D721Med (cell line): ENCODE results near the gene GRWD1.

Source experiments
- DNase-seq: peaks from one replicate; pipeline ENCODE4 v3.0.0; 2011; ENCODE audit warnings: low spot score; ENCODE audit not compliant: insufficient read length
- FAIRE-seq: peaks from 2 replicates; lab custom pipeline; 2011; peaks lifted over from hg19 to GRCh38; lab: Jason Lieb, UNC
- TF ChIP-seq, protein P1 (sequence below): IDR thresholded peaks from 2 replicates; pipeline ENCODE4 v1.5.1; 2012; ENCODE audit warnings: mild to moderate bottlenecking, control low read depth; ENCODE audit not compliant: insufficient read depth; ENCODE audit errors: missing control alignments

GRWD1 gene

DNA sequence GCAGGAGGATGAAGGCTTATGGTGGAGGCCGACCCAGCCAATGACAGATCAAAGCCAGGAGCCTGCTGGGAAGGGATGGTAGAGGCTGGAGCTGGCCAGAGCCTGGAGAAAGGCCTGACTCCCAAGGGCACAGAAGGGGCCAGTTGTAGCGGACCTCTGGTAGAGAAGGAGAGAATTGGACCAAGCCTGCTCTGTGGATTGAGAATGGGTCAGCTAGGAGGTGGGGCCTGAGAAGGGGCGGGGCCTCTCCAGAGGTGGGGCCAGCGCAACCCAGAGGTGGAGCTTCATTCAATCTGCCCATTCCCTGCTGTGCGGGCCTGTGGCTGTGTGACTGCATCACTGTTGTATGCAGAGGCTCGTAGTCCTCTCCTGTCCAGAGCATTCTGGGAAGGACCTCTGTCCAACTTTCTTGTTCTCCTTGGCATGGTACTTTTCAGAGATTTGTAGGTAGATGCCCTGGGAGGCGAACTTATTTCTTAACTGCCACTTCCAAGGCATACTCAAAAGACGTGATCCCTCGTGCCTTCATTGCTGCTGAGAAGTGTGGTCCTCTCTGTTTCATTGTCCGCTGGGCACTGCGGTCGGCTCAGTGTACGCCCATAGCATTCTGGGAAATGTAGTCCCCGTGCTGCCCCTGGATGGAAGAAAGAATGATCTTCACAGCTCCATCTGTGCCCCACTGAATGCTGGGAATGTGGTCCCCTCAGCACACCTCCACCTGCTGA lies 45.6 kb upstream of the GRWD1 start:
- TF ChIP-seq, protein P1, sequence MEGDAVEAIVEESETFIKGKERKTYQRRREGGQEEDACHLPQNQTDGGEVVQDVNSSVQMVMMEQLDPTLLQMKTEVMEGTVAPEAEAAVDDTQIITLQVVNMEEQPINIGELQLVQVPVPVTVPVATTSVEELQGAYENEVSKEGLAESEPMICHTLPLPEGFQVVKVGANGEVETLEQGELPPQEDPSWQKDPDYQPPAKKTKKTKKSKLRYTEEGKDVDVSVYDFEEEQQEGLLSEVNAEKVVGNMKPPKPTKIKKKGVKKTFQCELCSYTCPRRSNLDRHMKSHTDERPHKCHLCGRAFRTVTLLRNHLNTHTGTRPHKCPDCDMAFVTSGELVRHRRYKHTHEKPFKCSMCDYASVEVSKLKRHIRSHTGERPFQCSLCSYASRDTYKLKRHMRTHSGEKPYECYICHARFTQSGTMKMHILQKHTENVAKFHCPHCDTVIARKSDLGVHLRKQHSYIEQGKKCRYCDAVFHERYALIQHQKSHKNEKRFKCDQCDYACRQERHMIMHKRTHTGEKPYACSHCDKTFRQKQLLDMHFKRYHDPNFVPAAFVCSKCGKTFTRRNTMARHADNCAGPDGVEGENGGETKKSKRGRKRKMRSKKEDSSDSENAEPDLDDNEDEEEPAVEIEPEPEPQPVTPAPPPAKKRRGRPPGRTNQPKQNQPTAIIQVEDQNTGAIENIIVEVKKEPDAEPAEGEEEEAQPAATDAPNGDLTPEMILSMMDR: no peak
- DNase-seq (no peak), FAIRE-seq (no peak)

DNA sequence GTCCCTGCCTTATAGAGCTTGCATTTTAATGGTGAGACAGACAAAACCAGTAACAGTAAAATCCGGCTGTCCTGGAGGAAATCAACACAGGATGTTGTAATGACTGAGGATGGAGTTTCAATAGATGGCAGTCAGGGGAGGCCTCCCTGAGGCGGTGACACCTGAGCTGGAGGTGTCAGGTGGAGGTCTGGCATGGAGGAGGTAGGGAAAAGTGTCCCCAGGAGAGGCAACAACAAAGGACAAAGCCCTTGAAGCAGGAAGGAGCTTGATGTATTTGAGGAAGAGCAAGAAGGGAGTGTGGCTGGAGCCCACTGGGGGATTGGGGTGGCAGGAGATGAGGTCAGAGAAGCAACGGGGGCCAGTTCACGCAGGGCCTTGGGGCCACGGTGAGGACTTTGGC lies 44.5 kb upstream of the GRWD1 start:
- DNase-seq (no peak), FAIRE-seq (no peak)
- TF ChIP-seq, protein P1: no peak

DNA sequence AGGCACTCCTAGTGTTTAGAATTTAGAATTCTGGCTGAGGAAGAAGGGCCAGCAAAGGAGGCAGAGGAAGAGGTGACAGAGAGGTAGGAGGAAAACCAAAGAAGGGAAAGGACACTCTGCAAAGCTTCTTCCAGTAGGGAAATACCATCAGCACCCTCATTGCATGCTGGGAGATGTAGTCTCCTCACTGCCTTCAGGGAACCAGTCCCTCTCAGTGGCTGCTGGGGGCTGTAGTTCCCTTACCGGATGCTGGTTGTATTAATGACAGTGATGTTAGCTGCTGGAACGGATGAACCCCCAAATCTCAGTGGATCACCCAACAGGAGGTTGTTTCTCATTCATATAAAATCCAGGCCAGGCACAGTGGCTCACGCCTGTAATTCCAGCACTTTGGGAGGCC lies 42.2 kb upstream of the GRWD1 start:
- TF ChIP-seq, protein P1: no peak
- DNase-seq: peak; percentile 81
- FAIRE-seq: no peak

DNA sequence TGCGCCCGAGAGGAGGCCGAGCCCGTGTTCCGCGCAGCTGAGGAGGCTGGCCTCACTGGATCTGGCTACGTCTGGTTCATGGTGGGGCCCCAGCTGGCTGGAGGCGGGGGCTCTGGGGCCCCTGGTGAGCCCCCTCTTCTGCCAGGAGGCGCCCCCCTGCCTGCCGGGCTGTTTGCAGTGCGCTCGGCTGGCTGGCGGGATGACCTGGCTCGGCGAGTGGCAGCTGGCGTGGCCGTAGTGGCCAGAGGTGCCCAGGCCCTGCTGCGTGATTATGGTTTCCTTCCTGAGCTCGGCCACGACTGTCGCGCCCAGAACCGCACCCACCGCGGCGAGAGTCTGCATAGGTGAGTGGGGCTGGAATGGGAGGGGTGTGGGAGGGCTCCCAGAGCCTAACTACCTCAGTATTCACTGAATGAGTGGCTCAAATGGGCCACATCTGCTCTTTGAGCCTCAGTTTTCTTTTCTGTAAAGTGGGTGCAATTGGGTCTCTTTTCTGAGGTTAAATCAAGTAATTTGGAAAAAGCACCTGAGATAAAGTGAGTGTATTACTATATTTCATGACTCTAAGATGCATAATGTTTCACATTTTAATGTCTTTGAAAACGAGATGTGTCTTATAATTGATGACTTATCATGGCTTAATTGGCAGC lies 40.6 kb upstream of the GRWD1 start:
- TF ChIP-seq, protein P1: no peak
- FAIRE-seq: no peak

GRCh38 chr19:48405850-48406249 lies 39.9 kb upstream of the GRWD1 start:
- TF ChIP-seq, protein P1: no peak
- DNase-seq: no peak
- no peak for FAIRE-seq

More for the DNA sequence above, 40.6 kb upstream of the GRWD1 start:
- DNase-seq: no peak

DNA sequence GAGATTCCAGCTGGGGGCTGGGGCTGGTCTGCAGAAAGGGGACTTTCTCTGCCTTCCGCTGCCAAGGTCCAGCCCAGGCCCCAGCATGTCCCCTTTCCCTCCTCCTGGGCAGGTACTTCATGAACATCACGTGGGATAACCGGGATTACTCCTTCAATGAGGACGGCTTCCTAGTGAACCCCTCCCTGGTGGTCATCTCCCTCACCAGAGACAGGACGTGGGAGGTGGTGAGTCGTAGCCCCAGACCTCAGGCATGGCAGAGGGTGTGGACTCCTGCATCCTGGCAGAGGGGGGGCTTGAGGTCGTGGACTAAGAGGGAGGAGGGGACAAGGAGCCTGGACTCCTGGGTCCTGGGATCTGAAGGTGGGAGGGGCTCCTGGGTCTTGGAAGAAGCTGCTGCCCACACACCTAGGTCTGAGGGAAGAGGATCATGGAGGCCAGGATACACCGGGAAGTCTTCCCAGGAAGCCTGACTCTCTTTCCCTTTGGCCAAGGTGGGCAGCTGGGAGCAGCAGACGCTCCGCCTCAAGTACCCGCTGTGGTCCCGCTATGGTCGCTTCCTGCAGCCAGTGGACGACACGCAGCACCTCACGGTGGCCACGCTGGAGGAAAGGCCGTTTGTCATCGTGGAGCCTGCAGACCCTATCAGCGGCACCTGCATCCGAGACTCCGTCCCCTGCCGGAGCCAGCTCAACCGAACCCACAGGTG lies 31.8 kb upstream of the GRWD1 start:
- DNase-seq (no peak), FAIRE-seq (no peak)

More for the DNA sequence above, 31.8 kb upstream of the GRWD1 start:
- TF ChIP-seq, protein P1: no peak
